Lower leg skin (tissue), 3 donors: ENCODE data around the gene DBH.

Experiments used
- CTCF ChIP-seq, 3 donors: fragments of 450-650 bp; IDR thresholded peaks; one replicate each; pipeline ENCODE4 v1.5.1; 2016; ENCODE audit warnings: antibody characterized with exemption in 3 of 3, mild to moderate bottlenecking in 3 of 3, moderate library complexity in 2 of 3
- POLR2A ChIP-seq, 2 donors: fragments of 450-650 bp; IDR thresholded peaks; one replicate each; pipeline ENCODE4 v1.6.1; 2016 to 2017; ENCODE audit warnings: antibody characterized with exemption in 2 of 2, mild to moderate bottlenecking in 1 of 2, moderate library complexity in 1 of 2

GRCh38 chr9:133659516-133659915 is 23.4 kb downstream of the DBH start:
- TF ChIP-seq POLR2A (IDR thresholded peaks at IDR 0.05) = no peak
- no peak for TF ChIP-seq CTCF (IDR thresholded peaks at IDR 0.05)
